ENCODE measurements around the gene KCTD16.
A peak's percentile ranks its signal among the peaks of the same experiment; 100 is the strongest.

The KCTD16 gene

DNA sequence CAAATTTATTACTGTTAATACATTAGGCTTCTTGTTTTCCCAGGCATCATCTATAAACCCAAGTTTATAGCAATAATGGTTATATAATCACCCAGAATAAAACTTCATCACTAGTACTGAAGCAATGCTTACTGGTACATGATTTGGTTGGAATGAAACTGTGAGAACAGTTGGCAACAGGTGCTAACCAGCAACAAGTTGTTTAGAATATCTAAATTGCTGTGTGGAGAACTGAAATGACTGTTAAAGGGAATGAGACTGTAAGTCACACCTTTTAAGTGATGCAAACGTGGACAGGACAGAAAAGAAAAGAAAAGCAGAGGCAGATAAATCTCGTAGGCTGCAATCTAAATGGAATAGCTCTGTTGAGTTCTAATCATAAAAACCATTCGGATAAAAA is 2.7 kb upstream of the KCTD16 start:
- DNase-seq = no peak

DNA sequence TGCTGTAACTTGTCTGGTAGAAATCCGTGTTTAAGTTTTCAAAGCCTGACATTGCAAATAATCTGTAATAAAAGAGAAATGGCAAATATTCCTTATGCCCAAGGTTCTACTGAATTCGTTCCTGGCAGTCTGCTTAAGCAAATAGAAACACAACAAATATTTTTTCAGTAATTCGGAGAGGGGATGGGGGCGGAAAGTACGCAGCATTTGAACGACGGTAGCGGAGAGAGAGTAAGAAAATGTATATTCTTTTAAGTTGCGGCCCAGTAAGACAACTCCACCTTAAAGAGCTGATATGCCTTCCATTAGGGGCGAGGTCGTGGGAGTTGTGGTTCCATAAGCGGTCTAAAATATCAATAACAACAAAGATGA is 783 bp upstream of the KCTD16 start:
- no peak for DNase-seq

- no peak for DNase-seq
Measured at GRCh38 chr5:144173766-144174165, 3.1 kb downstream of the KCTD16 start.

DNA sequence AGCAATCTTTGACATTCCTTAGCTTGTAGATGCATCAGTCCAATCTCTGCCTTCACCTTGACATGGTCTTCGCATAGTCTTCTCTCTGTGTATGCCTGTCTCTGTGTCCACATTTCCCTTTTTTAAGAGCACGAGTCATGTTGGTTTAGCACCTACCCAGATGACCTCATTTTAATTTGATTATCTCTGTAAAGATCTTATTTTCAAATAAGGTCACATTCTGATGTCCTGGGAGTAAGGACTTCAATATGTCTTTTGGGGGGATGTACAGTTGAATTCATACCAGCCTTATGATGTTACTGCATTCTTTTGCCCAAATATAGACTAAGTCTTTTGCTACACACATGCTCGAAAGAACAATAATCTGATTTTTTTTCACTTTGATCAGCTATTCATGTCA is 6.9 kb downstream of the KCTD16 start:
- DNase-seq = no peak

- DNase-seq = no peak
Measured at GRCh38 chr5:144179226-144179625, 8.6 kb downstream of the KCTD16 start.

DNA sequence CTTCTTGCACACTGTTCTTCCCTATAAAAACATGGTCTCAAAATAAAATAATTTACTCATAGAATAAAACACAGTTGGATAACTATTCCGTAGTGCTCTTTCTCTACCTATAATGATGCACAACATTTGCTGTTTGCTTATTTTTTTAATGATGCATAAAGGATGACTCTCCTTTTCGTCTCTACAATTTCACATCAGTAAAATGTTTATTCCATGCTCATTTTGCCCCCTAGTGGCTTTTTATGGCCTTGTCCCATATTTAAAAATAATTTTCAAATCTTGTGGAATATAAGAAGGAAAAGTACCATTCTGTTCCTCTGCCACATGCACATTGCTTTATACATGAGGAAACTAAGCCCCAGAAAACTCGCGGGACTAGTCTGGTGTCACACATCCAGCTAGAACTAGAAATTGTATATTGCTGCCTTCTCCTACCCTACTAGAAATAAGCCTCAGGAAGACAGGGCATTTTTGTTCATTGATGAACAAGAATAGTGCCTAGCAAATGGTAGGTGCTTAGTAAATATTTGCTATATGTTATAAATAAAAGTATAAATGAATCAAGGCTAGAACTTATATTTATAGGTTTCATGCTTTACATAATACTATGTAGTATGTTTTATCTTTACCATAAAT is 12.7 kb downstream of the KCTD16 start:
- DNase-seq = peak; percentile 14

- no peak for DNase-seq
Measured at GRCh38 chr5:144187699-144188294, 17.1 kb downstream of the KCTD16 start.

- DNase-seq = no peak
Measured at GRCh38 chr5:144189800-144190429, 19.2 kb downstream of the KCTD16 start.

DNA sequence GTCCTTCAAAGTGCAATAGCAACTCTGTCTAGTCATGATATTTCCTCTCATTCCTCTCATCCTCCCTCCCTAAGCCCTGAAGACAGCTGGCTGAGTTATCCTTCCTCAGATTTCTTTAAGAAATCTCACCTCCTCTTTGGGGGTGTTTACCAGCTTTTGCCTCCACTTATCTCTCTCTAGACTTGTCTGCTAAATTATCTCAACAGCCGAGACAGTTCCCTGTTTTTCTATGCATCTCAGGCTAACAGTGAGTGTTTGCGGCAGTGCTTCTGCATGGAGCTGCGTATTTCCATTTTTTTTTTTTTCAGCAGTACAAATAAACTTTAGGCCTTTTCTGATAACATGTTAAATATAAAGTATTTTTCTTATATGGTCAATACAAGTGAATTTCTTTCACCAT is 20.9 kb downstream of the KCTD16 start:
- DNase-seq = no peak

- no peak for DNase-seq
Measured at GRCh38 chr5:144191998-144192397, 21.3 kb downstream of the KCTD16 start.

DNA sequence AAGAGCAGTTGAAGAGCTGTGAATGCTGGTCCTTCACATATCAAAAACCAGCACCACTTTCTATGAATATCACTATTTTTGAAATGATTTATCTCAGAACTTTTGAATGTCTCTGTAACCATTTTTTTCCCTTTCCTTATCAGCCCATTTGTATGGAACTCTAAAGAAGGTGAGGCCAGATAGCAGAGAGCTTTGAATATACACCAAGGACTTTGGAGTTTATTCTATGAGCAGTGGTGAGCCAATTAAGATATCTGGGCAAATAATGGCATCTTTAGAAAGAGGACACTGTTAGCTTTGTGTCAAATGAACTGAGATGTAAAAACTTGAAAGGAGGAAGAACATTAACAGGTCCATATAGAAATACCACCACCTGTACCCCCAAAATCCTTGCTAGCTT is 22.0 kb downstream of the KCTD16 start:
- no peak for DNase-seq

- no peak for DNase-seq
Measured at GRCh38 chr5:144194144-144194543, 23.5 kb downstream of the KCTD16 start.

DNA sequence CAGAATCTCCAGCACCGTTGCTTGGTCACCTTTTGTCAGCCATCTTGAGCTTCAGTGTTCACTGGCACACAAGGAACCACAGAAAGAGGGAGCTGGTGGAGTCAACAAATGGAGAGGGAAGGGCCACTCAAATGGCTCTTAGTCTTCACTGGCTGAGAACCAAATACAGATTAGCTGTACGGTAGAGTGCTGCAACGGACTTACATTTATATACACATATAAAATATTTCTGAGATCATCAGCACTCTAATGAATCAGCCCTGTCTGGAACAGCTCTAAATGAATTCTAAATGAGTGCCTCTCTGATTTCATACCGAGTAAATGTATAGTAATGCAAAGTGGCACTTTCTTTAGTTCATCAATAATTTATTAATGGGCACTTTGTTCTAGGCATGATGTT is 24.8 kb downstream of the KCTD16 start:
- DNase-seq = no peak

GRCh38 chr5:144196612-144197011 is 25.9 kb downstream of the KCTD16 start:
- no peak for DNase-seq

DNA sequence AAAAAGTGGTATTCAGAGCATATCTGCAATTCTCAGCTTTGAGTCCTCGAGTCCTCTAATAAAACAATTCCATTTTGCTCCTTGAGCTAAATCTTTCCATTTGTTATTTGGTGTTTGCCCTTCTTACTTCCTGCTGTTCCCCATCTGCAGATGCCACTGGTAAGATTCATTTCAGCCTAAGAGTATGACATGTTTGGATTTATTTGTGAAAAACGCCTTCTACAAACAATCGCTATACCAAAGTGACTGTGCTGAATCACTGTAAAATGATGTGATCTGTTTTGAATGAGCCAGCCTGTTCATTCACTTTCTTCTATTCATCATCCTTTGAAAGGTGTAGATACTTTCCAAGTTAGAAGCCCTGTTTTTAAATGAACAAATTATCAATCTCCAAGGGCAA is 27.7 kb downstream of the KCTD16 start:
- no peak for DNase-seq

- no peak for DNase-seq
Measured at GRCh38 chr5:144201588-144201987, 30.9 kb downstream of the KCTD16 start.

- no peak for DNase-seq
Measured at GRCh38 chr5:144202072-144202471, 31.4 kb downstream of the KCTD16 start.

- no peak for DNase-seq
Measured at GRCh38 chr5:144202726-144203125, 32.1 kb downstream of the KCTD16 start.

- peak; percentile 5 for DNase-seq
Measured at GRCh38 chr5:144203750-144204596, 33.3 kb downstream of the KCTD16 start.

- DNase-seq = no peak
Measured at GRCh38 chr5:144205141-144205551, 34.5 kb downstream of the KCTD16 start.

DNA sequence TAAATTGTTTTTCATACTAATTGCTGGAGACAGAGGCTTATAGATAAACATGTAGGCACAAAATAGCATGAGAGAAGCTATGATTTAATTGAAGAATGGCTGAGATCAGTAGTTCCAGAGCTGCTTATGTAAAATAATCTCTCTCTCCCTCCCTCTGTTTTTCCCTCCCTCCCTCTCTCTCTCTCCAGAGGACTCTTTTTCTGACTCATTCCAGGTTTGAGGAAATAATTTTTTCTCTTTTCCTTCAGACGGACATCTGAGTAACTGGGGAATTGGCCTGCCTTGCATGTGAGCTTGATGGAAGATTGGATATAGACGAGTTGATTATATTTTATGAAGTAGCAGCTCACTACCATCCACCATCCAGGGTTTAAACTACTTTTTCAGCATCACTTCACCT is 35.5 kb downstream of the KCTD16 start:
- no peak for DNase-seq

GRCh38 chr5:144207875-144208444 is 37.3 kb downstream of the KCTD16 start:
- no peak for DNase-seq

- peak; percentile 19 for DNase-seq
Measured at GRCh38 chr5:144209361-144209760, 38.7 kb downstream of the KCTD16 start.
